RWPE2 (cell line): ENCODE results near the gene STK33.

ENCODE experiments used
- ATAC-seq: fragments of 200-7000 bp; cut with Tn5 transposase; 3 replicates; pipeline ENCODE4 v1.9.1; 2021; ENCODE audit warnings: low read depth
- DNase-seq: peaks from one replicate; pipeline ENCODE4 v3.0.0-alpha.2; 2020; ENCODE audit warnings: low spot score
- H3K27ac ChIP-seq: fragments of 450-650 bp; 2 replicates; pipeline ENCODE4 v1.5.1; 2017; ENCODE audit warnings: mild to moderate bottlenecking; ENCODE audit not compliant: poor library complexity, severe bottlenecking
- H3K27me3 ChIP-seq: fragments of 250-450 bp; sonication (Bioruptor Pico); 2 replicates; pipeline ENCODE4 v1.5.1; 2021; ENCODE audit warnings: mild to moderate bottlenecking, moderate library complexity; ENCODE audit not compliant: insufficient read depth, poor library complexity, severe bottlenecking
- H3K36me3 ChIP-seq: fragments of 250-450 bp; sonication (Bioruptor Pico); 2 replicates; pipeline ENCODE4 v1.5.1; 2020; ENCODE audit warnings: low read depth, mild to moderate bottlenecking, moderate library complexity
- H3K4me1 ChIP-seq: fragments of 250-450 bp; sonication (Bioruptor Pico); 2 replicates; pipeline ENCODE4 v1.5.1; 2021; ENCODE audit warnings: mild to moderate bottlenecking, moderate library complexity; ENCODE audit not compliant: insufficient read depth, poor library complexity, severe bottlenecking
- H3K4me3 ChIP-seq: fragments of 250-450 bp; sonication (Bioruptor Pico); 2 replicates; pipeline ENCODE4 v1.5.1; 2021; ENCODE audit warnings: mild to moderate bottlenecking, moderate library complexity; ENCODE audit not compliant: severe bottlenecking
- H3K9me3 ChIP-seq: fragments of 250-450 bp; sonication (Bioruptor Pico); 2 replicates; pipeline ENCODE4 v1.5.1; 2021; ENCODE audit warnings: mild to moderate bottlenecking, moderate library complexity; ENCODE audit not compliant: severe bottlenecking
- TF ChIP-seq, protein P1 (sequence below): fragments of 450-650 bp; IDR thresholded peaks from one replicate; pipeline ENCODE4 v1.5.1; 2017; ENCODE audit warnings: mild to moderate bottlenecking, moderate library complexity; ENCODE audit not compliant: poor library complexity, severe bottlenecking

The STK33 gene

DNA sequence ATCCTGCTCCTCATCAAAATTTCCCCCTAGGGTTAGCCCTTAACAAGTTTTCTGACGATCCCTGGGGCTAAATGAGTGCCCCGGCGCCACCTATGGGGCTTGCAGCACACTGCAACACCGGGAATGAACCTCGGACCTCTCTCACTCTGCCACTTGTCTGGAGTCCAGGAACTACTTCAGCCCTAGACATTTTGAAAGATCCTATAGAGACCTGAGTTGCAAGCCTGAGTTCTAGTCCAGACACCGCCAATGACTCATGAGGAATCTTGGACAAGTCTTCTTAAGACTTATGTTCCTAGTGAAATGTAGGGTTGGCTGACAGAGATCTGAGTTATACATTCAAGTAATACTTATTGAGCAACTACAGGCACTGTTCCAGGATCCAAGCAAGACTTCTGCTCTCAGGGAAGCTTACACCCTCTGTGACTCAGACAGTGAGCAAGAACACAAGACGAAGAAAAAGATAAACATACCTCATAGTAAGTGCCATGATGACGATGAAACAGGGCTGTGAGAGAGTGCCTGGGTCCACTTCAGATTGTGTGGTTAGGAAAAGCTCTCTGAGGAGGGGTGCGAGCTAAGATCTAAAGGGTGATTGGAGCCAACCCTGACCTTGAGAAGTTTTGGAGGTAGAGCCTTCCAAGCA, 10.2 kb upstream of the STK33 start:
- H3K27ac ChIP-seq = peak overlapping the region; percentile 70
- H3K4me3 ChIP-seq = no peak overlapping the region
- no peaks in the 10 kb centered on the region for H3K27me3 ChIP-seq
- H3K36me3 ChIP-seq = no peaks in the 10 kb centered on the region
- DNase-seq (peak; percentile 79), ATAC-seq (peak; percentile 95)
- TF ChIP-seq, protein P1, sequence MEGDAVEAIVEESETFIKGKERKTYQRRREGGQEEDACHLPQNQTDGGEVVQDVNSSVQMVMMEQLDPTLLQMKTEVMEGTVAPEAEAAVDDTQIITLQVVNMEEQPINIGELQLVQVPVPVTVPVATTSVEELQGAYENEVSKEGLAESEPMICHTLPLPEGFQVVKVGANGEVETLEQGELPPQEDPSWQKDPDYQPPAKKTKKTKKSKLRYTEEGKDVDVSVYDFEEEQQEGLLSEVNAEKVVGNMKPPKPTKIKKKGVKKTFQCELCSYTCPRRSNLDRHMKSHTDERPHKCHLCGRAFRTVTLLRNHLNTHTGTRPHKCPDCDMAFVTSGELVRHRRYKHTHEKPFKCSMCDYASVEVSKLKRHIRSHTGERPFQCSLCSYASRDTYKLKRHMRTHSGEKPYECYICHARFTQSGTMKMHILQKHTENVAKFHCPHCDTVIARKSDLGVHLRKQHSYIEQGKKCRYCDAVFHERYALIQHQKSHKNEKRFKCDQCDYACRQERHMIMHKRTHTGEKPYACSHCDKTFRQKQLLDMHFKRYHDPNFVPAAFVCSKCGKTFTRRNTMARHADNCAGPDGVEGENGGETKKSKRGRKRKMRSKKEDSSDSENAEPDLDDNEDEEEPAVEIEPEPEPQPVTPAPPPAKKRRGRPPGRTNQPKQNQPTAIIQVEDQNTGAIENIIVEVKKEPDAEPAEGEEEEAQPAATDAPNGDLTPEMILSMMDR = peak; percentile 86
- peaks cover 24% of the 10 kb centered on the region for H3K4me1 ChIP-seq
- no peaks in the 10 kb centered on the region for H3K9me3 ChIP-seq

- H3K27ac ChIP-seq = peak overlapping the region; percentile 70
- TF ChIP-seq, protein P1 = no peak
- no peak for ATAC-seq
- no peaks in the 10 kb centered on the region for H3K36me3 ChIP-seq
- H3K9me3 ChIP-seq = no peaks in the 10 kb centered on the region
- H3K4me1 ChIP-seq = peaks cover 24% of the 10 kb centered on the region
- no peak for DNase-seq
- no peaks in the 10 kb centered on the region for H3K27me3 ChIP-seq
- H3K4me3 ChIP-seq = no peak overlapping the region
These were observed 9.7 kb upstream of the STK33 start for GRCh38 chr11:8603696-8604077.

DNA sequence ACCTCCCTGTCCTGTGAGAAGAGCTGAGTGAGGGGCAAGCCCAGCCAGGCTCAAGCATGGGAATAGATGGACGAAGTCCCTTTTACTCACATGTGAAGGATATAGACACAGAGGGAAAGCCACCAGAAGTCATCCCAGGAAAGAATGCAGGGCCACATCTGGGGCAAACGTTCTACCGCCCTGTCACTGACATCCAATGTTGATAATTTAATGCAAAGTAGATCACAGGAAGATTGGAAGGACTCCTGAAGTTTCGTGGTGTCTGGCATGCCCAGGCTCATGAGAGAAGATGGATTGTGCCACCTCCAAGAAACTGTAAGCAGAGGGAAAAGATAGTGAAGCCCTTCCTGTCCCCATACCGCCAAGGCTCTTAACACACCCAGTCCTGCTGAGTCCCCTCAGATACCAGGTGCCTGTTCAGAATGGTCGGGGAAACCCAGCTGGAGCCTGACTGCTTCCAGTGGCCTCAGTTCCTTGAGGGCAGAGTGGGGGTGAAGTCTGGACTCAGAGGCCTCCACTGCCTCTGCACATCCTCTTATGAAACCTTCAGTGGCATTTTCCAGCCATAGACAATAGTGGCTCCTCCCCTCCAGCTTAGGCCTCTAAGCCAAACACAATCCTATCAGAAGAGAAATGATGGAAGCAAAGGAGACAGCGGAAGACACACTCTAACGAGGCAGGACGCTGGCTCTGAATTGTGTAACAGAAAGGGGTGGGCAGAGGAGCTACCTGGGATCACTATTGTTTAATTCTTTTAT, 7.5 kb upstream of the STK33 start:
- no peak overlapping the region for H3K27ac ChIP-seq

DNA sequence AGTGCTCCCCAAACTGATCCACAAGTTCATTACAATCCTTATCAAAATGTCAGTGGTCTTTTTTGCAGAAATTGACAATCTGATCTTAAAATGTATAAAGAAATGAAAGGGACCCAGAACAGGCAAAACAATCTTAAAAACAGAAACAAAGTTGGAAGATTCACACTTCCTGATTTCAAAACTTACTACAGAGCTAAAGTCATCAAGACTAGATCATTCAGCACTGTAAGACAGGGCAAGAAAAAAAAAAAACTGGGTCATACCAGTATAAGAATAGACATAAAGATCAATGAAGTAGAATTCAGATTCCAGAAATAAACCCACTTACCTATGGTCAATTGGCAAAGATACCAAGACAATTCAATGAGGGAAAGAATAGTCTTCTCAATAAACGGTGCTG, 4.5 kb upstream of the STK33 start:
- H3K36me3 ChIP-seq = no peaks in the 10 kb centered on the region
- H3K9me3 ChIP-seq = no peaks in the 10 kb centered on the region
- no peak overlapping the region for H3K4me3 ChIP-seq
- H3K27me3 ChIP-seq = no peaks in the 10 kb centered on the region
- H3K4me1 ChIP-seq = peaks cover 5% of the 10 kb centered on the region
- no peak overlapping the region for H3K27ac ChIP-seq
- ATAC-seq (no peak), DNase-seq (no peak)
- TF ChIP-seq, protein P1 = no peak

More for the DNA sequence above, 7.5 kb upstream of the STK33 start:
- Histone ChIP-seq H3K27me3 (no peaks in the 10 kb centered on the region), H3K9me3 (no peaks in the 10 kb centered on the region), H3K36me3 (no peaks in the 10 kb centered on the region), H3K4me3 (no peak overlapping the region), H3K4me1 (peaks cover 24% of the 10 kb centered on the region)
- no peak for ATAC-seq
- no peak for DNase-seq
- TF ChIP-seq, protein P1 = no peak

DNA sequence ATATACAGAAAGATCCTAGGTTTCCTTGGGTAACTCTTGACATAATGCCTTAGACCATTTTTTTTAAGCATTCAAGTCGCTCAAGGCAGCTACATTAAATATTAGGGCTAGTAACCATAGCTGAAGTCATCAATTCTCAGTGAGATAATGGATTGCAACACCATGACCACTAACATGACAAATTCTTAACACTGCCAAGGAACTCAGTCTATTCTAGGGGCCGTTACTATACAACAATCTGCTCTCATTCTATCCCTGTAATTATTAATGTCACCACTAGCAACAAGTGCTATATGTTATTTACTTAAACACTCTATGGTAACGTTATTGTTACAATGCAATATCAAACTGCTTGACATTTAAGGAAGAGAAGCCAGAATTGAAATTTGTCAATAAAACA, 3.2 kb upstream of the STK33 start:
- H3K27ac ChIP-seq = no peak overlapping the region
- ATAC-seq (0 out of 3 replicates have a peak, but pooled peaks have one; percentile 24), DNase-seq (no peak)
- H3K36me3 ChIP-seq = no peaks in the 10 kb centered on the region
- H3K4me1 ChIP-seq = peaks cover 5% of the 10 kb centered on the region
- H3K27me3 ChIP-seq = no peaks in the 10 kb centered on the region
- TF ChIP-seq, protein P1 = no peak
- H3K4me3 ChIP-seq = no peak overlapping the region
- H3K9me3 ChIP-seq = no peaks in the 10 kb centered on the region
